ENCODE measurements around the gene KCTD2. TPM values are rescaled to one million over a fixed set of nuclear protein-coding genes. Genes with fewer than 3 reads are reported as not detected.

KCTD2 gene
- total RNA-seq, 2 donors from 2014 or later, result 14.8 to 18.1 TPM

- peak; percentile 80 for TF ChIP-seq CTCF (IDR thresholded peaks at IDR 0.05)
- H3K9me3 ChIP-seq, result no peaks in the 10 kb centered on the region
- no peak overlapping the region for H3K27ac ChIP-seq
- H3K27me3 ChIP-seq, result no peaks in the 10 kb centered on the region
- no peak overlapping the region for H3K4me3 ChIP-seq
- DNase-seq, result peak; percentile 77
- intact Hi-C loops (cut with DNase I), result loop anchor here (5.0 kb wide), 1 partner anchor 33 kb away; no protein-coding TSS in a partner anchor
- H3K36me3 ChIP-seq, result no peaks in the 10 kb centered on the region
- no peaks in the 10 kb centered on the region for H3K4me1 ChIP-seq
- no peak overlapping the region for H3K9ac ChIP-seq (ENCODE audit: low read depth in 2 of 2, low read length in 2 of 2)
Observed at GRCh38 chr17:75105126-75106080, 58.4 kb downstream of the KCTD2 start.

GRCh38 chr17:75108193-75108592 is 61.2 kb downstream of the KCTD2 start:
- intact Hi-C loops (cut with DNase I), result loop anchor here (5.0 kb wide), 1 partner anchor 36 kb away; no protein-coding TSS in a partner anchor
- no peak for DNase-seq
- Histone ChIP-seq H3K4me3 (no peak overlapping the region), H3K9ac (ENCODE audit: low read depth in 2 of 2, low read length in 2 of 2) (no peak overlapping the region), H3K27me3 (no peaks in the 10 kb centered on the region), H3K9me3 (no peaks in the 10 kb centered on the region), H3K27ac (no peak overlapping the region), H3K4me1 (peaks cover 9% of the 10 kb centered on the region), H3K36me3 (no peaks in the 10 kb centered on the region)
- no peak for TF ChIP-seq CTCF (IDR thresholded peaks at IDR 0.05)

GRCh38 chr17:75109046-75109406 is 62.0 kb downstream of the KCTD2 start:
- DNase-seq, result no peak
- H3K4me1 ChIP-seq, result peaks cover 9% of the 10 kb centered on the region
- intact Hi-C loops (cut with DNase I), result loop anchor here (5.0 kb wide), 1 partner anchor 37 kb away; no protein-coding TSS in a partner anchor
- peak overlapping the region; percentile 83 for H3K27ac ChIP-seq
- no peaks in the 10 kb centered on the region for H3K9me3 ChIP-seq
- H3K36me3 ChIP-seq, result no peaks in the 10 kb centered on the region
- peak overlapping the region; percentile 84 to 87 for H3K9ac ChIP-seq (ENCODE audit: low read depth in 2 of 2, low read length in 2 of 2)
- TF ChIP-seq CTCF (IDR thresholded peaks at IDR 0.05), result no peak
- peak overlapping the region; percentile 85 for H3K4me3 ChIP-seq
- H3K27me3 ChIP-seq, result no peaks in the 10 kb centered on the region

- TF ChIP-seq CTCF (IDR thresholded peaks at IDR 0.05), result no peak
- DNase-seq, result peak; percentile 96
- no peaks in the 10 kb centered on the region for H3K36me3 ChIP-seq
- intact Hi-C loops (cut with DNase I), result loop anchor here (5.0 kb wide), 3 partner anchors 37 to 93 kb away; no protein-coding TSS in a partner anchor
- peak within 1 kb of the TSS; percentile 85 for H3K4me3 ChIP-seq
- H3K27me3 ChIP-seq, result no peaks in the 10 kb centered on the region
- H3K9me3 ChIP-seq, result no peaks in the 10 kb centered on the region
- peaks cover 9% of the 10 kb centered on the region for H3K4me1 ChIP-seq
- H3K27ac ChIP-seq, result peak within 1 kb of the TSS; percentile 83
- H3K9ac ChIP-seq (ENCODE audit: low read depth in 2 of 2, low read length in 2 of 2), result peak within 1 kb of the TSS; percentile 84 to 87
Observed at GRCh38 chr17:75109407-75110233, 62.6 kb downstream of the KCTD2 start, which contains the start of gene ARMC7. TSS of gene ARMC7 (plus strand) at chr17:75109969. CDS start at chr17:75110289, 320 bp downstream.

All from colonic mucosa (tissue), 4 donors.